ENCODE data around the gene ARHGAP4.
A peak's percentile ranks its signal among the peaks of the same experiment; 100 is the strongest.

ARHGAP4 gene

GRCh38 chrX:153882086-153882498 is 44.0 kb downstream of the ARHGAP4 start:
- DNase-seq (ENCODE audit: low spot score) = no peak

DNA sequence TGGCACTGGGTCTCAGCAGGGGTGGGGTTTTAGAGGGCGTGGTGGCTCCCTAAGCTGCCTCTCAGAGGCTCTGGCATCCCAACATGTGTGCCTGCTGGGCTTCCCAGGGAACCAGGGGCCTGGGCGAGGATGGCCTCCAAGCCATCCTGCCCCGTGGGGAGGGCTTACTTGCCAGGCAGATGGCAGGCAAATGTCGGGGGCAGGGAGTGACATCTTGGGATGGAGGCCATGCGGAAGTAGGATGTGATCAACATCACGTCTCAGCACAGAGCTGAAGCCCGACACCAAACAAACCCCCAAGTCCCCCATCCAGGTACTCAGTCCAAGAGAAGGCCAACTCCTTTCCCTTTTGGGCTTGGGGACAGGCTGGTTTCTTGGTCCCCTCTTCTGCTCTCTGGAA is 44.8 kb downstream of the ARHGAP4 start:
- DNase-seq (ENCODE audit: low spot score) = no peak

- DNase-seq (ENCODE audit: low spot score) = no peak
Measured at GRCh38 chrX:153880440-153880815, 45.6 kb downstream of the ARHGAP4 start.

GRCh38 chrX:153879741-153880439 is 46.2 kb downstream of the ARHGAP4 start:
- no peak for DNase-seq (ENCODE audit: low spot score)

- no peak for DNase-seq (ENCODE audit: low spot score)
Measured at GRCh38 chrX:153878969-153879653, 47.0 kb downstream of the ARHGAP4 start.

DNA sequence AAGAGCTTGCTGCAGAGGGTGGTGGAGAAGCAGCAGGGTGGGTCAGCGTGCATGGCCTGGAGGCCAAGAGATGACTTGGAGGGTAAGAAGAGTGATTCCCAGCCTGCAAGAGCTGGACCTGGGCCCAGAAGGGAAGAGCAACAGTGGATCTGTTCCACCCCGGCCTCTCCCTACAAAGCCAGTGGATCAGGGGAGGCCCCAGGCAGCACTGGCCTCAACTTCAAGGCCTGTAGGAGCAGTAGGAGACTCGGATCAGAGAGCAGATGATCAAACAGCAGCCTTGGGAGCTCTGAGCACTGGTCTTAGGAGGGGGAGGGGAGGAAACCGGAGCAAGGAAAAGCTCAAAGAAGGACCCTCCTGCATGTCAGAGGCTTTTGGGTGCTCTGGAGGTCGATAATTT is 47.7 kb downstream of the ARHGAP4 start:
- DNase-seq (ENCODE audit: low spot score) = no peak

- no peak for DNase-seq (ENCODE audit: low spot score)
Measured at GRCh38 chrX:153877571-153878261, 48.3 kb downstream of the ARHGAP4 start.

GRCh38 chrX:153876112-153876491 is 50.0 kb downstream of the ARHGAP4 start:
- no peak for DNase-seq (ENCODE audit: low spot score)

DNA sequence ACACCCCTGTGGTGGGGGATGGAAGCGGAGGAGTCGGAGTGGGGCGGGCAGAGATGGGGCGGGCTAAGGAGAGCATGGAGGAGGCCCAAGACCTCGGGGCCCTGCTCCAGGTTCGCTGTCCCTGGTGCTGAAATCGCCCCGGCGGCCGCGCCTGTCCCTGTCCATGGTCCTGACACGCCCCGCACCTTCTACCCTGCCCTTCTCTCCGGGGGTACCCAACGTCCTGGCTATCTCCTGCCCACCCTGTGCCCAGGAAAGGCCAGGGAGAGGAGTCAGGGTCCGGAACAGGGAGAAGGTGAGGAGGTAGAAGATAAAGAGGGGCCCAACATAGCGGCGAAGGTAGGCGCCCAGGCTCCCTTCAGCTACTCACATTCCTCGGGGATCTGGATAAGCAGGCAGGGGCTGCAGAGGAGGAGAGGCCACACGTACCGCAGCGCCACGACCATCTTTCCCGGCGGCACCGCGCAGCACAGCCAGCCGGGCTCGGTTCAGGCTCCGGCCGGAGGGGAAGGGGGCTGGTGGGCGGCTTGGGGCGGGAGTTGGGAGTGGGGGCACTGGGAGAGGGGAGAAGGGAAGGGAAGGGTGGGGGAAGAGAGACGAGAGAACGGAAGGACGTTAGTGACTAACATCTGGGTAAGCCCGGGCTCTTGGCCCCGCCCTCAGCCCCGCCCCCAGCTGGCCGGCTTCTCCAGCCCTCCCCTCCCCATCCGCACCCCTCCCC is 50.5 kb downstream of the ARHGAP4 start:
- peak; percentile 68 for DNase-seq (ENCODE audit: low spot score)

DNA sequence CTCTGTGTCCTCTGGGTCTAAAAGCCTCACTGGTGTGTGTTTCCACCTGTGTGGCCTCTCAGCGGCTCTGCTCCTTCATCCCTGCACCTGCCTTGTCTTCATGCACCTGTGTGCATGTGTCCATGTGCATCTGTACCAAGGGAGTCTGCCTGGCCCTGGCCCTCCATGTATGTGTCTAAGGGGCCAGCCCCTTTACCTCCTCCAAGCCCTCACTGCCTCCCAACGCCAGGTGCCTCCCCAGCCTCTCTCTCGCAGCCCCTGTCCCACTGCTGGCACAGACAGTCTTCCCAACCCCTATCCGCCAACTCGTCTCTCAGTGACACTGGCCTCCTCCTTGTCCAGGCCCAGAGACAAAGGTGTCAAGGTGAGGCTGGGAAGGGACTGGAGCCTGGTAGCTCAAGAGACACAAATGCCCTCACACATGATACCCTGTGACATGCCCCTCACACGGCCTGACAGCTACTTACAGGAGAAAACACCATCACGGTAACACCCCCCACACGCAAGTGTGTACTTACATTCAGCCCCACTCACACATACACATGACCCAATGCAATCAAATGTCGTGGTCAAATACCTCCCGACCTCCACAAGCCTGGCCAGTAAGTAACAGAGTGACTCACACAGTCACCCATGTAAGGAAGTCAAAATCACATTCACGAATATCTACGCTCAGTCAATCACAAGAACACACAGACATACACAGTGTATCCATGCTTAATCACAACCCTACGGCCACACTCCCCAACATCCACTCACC is 51.5 kb downstream of the ARHGAP4 start:
- DNase-seq (ENCODE audit: low spot score) = no peak

- DNase-seq (ENCODE audit: low spot score) = no peak
Measured at GRCh38 chrX:153874085-153874365, 52.0 kb downstream of the ARHGAP4 start.

- no peak for DNase-seq (ENCODE audit: low spot score)
Measured at GRCh38 chrX:153873282-153874084, 52.6 kb downstream of the ARHGAP4 start.

DNA sequence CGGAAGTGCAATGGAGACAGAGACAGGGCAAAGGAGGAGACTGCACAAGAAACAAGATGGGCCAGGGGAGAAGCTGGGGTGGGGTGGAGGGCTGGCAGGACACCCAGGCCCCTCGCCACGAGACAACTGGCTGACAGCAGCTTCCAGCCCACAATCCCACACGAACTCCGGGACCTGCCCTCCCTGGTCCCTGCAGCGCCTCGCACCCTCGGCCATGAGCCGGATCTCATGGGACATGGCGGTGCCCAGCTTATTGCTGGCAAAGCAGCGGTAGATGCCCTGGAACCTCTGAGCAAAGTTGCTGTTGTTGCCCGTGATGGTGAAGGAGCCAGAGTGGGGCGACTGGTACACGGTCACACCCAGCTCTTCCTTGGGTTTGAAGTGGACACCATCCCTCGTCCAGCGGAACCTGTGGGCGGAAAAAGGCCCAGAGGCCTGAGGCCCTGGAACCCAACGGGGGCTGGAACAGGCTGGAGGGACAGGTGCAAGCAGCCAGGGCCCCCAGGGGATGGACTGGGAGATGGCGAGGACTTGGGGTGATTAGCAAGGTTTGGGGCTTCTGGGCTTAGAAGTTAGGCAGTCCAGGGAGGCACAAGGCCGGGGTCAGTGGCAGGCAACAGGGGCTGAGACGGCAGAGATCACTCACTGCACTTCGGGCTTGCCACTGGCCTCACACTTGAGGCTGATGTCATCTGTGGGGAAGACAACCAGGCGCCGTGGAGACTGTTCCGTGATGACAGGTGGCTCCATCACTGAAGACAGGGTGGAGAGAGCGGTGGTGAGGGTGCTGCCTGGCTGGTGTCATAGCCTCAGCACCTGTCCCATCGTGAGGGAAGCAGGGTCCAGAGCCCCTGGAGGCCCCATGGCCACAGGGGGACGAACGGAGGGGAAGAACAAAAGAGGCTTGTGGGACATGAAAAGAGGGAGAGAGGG is 53.9 kb downstream of the ARHGAP4 start:
- no peak for DNase-seq (ENCODE audit: low spot score)

DNA sequence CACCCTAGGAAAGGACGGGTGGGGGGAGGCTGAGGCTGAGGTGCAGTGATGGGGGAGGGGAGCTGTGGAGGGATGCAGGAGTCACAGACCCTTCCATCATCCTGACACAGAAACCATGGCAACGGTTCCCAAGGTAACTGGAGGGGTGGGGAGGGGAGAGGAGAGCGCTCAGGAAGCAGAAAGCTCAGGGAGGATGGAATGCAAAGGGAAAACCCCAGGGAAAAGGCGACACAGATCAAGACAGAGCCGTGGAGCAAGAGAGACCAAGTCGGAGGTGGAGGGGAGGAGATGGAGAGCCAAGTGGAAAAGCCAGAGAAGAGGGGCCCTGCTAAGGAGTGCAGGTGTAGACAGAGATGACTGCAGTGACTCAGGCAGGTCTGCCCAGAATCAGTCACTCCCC is 54.6 kb downstream of the ARHGAP4 start:
- DNase-seq (ENCODE audit: low spot score) = no peak

GRCh38 chrX:153870791-153871360 is 55.2 kb downstream of the ARHGAP4 start:
- DNase-seq (ENCODE audit: low spot score) = no peak

DNA sequence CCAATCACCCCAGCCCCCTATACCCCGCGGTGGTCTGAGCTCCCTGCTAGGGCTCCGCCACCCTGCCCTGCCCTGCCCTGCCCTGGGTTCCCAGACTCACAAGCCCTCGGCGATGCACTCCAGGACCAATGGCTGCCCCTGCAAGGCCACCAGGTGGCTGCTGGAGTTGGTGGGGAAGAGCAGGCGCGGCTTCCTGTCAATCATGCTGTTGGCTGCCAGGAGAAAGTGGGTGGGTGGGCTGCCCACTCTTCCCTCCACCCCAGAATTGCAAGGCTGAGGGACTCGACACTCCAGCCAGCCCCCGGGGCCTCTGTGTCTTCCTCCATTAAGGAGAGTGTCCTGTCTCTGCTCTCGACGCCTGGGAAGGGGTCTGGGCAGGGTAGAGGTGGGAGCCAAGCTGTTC is 55.8 kb downstream of the ARHGAP4 start:
- DNase-seq (ENCODE audit: low spot score) = no peak

DNA sequence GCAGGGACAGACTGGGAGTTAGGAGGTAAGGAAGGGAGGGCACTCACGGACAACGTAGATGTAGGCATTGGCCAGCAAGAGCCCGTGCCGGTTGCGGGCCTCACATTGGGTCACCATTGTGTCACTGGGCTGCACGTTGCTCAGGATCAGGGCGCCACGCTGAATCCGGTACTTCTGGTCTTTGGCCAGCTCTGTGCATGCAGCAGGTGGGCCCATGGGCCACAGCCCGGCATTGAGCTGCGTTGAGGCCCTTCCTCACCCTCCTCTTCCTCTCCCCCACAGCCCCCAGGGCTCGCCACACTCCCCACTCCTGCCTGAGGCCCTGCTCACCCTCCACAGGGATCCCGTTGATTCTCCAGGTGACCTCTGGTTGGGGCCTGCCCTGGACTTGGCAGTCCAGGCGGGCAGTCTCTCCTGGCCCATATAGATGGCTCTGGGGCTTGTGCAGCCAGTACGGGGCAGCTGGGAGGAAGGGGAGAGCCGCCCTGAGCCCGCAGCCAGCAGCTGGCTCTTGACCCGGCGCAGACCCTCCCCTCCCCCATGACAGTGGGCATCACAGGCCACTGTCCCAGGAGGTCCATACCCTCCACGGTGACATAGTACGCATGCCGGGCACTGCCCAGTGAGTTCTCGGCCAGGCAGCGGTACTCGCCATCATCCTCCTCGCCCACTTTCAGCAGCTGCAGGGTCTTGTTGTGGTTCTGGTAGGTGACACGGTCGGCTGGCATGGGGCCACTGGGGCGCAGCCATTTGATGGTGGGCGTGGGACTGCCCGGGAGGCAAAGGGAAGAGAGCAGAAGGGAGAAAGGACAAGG is 56.4 kb downstream of the ARHGAP4 start:
- no peak for DNase-seq (ENCODE audit: low spot score)

DNA sequence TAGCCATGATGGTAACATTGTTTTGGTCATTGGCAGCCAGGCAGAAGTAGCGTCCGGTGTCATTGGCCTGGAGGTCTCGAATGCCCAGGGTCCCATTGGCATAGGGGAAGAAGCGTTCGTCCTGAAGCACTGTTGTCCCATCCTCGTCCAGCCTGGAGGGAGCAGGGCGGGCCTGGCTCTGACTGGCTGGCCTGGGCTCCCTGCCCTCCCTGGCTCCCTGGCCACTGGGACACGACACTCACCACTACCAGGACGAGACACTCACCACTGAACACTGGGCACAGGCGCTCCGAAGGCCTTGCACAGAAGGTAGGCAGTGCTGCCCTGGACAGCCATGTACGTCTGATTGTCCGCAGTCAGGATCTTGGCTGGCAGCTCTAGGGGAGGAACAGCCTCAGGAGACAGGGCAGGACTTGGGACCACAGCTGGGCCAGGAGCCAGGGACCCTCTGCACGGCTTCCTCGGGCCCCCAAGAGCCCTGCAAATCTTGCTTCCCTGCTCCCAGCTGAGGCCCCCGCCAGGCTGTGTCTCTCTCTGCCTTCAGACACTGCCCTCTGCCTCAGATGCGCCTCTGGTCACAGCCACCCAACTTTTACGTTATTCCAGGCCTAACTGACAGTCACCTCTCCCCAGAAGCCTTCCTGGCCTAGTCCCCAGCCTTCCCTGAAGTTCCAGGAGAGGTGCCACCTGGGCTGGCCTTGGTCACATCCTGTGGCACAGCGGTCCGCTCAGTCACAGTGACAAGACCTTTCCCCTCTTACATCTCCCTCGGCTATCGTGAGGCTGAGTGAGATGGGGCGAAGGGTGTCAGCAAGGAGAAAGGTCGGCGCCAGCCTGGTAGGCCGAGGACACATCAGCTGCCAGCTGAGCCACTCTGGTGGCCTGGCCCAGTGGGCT is 57.2 kb downstream of the ARHGAP4 start:
- DNase-seq (ENCODE audit: low spot score) = no peak
